ENCODE measurements around the gene ABCA4.

ABCA4 gene

GRCh38 chr1:93988634-93989350 is 132.2 kb downstream of the ABCA4 start:
- DNase-seq (ENCODE audit: low read depth in 2 of 3, low spot score in 2 of 3) = no peak

GRCh38 chr1:93981274-93981667 is 139.7 kb downstream of the ABCA4 start:
- DNase-seq (ENCODE audit: low read depth in 2 of 3, low spot score in 2 of 3) = no peak

GRCh38 chr1:93980320-93981273 is 140.4 kb downstream of the ABCA4 start:
- DNase-seq (ENCODE audit: low read depth in 2 of 3, low spot score in 2 of 3) = no peak

DNA sequence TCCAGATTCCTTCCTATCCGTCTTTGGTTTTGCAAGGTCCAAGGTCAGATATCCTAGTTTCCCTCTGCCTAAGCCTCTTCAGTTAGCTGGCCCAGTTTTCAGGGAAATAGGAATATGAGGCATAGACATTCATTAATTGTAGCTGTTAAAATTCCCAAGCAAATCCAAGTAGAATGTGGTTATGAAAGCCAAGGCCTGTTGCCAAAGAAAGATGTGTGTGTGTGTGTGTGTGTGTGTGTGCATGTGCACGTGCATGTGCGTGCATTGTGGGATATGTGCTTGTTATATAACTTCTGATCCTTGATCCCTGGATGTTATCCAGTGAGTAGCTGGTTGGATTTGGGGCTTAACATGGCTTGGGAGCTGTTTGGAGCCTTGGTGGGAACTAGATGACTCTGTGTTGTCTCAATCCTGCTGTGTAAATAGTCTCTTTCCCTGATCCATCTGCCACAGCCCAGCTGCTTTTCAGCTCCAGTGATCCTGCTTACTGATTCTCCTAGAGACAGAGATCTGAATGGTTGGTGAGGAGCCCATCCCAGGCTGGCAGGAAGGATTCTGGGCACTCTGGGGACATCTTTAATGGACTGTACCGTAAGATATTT is 141.1 kb downstream of the ABCA4 start:
- DNase-seq (ENCODE audit: low read depth in 2 of 3, low spot score in 2 of 3) = no peak

- DNase-seq (ENCODE audit: low read depth in 2 of 3, low spot score in 2 of 3) = no peak
Measured at GRCh38 chr1:93979040-93979717, 141.8 kb downstream of the ABCA4 start.

DNA sequence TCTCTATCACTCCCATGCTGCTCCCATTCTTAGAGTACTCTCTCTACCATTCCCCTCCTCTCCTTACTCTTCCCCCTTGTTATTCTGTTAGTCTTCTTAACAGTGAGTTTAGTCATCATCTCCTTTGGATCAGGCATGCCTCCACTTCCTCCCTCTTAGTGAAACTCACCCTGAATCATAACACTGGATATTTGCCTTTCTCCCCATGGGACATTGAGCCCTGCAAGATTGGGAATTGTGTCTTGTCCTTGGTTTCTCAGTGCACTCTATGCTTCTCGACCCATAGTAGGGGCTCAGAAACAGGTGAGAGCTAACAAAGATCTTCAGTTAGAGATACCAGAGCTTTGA is 143.4 kb downstream of the ABCA4 start:
- no peak for DNase-seq (ENCODE audit: low read depth in 2 of 3, low spot score in 2 of 3)

DNA sequence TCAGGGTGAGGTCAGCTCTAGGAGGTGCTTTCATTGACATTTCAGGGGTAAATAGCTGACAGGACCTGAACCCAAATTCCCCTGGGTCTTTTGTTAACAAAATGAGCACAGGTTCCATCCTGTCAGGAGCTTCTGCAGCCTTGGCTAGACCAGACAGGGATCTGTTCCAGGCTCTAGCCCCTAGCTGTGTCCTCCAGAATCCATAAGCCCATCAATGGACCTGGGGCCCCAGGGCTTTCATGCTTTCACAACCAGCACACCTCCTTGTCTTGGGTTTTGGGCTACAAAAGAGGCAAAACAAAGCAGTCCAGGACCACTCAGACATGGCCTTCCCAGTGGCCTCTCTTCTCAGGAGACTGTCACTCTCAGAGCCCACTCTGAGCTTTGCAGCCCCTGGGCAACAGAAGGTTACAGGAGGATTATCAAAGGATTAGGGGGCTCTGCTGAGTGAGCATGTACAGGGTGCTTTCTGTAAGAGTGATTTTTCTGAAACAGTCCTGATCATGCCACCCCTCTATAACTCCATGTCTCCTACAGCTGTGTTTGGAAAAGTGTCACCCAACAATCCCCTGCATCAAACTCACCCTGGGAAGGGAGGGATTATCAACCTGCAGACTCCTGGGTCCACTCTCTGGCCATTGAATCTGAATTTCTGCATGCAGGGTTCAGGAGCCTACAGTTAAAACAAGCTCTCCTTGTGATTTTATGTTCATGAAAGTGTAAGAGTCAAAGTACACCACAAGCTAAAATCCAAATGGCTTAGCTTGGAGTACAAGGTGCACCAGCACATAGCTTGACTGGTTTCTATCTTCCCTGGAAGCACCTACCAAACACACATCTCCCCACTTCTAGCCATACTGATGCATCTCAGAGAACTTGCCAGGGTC is 144.0 kb downstream of the ABCA4 start:
- no peak for DNase-seq (ENCODE audit: low read depth in 2 of 3, low spot score in 2 of 3)

DNA sequence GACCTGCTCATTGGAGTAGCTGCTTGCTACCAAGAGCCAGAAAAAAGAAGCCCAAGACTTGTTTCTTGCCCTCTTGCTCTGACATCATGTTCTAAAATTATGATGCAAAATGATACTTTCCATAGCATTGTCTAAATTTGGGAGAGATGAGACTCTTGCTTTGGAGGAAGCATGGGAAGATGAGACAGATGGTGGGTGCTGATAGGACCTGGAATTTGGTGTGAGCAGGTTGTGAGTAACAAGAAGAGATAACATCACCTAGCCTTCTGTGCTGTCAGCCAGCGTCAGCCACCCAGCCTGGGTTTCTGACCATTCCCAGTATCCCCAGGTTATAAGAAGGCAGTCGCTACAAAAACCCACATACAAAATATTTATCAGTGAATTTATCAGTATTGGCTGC is 144.7 kb downstream of the ABCA4 start:
- DNase-seq (ENCODE audit: low read depth in 2 of 3, low spot score in 2 of 3) = no peak

- no peak for DNase-seq (ENCODE audit: low read depth in 2 of 3, low spot score in 2 of 3)
Measured at GRCh38 chr1:93972341-93972740, 148.6 kb downstream of the ABCA4 start.

- DNase-seq (ENCODE audit: low read depth in 2 of 3, low spot score in 2 of 3) = no peak
Measured at GRCh38 chr1:93969887-93970286, 151.1 kb downstream of the ABCA4 start.

- DNase-seq (ENCODE audit: low read depth in 2 of 3, low spot score in 2 of 3) = no peak
Measured at GRCh38 chr1:93969371-93969770, 151.6 kb downstream of the ABCA4 start.

DNA sequence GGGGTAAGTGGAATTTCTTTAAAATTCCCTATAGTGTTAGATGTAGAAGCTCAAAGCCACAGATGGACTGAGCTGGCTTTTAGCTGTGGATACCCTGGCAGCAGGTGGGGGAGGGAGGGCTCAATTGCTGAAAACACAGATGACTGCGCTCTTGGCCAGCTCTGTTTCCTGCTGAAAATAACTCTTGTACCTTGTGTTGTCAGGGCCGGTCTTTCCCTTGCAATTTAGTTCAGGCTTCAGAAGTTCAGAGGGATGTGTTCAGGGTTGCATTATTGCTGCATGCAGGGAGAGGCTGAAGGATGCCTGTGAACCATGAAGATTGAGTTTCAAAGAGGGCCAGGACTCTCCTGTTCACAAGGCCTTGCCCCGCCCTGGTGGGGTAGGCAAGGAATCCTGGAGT is 153.6 kb downstream of the ABCA4 start:
- DNase-seq (ENCODE audit: low read depth in 2 of 3, low spot score in 2 of 3) = no peak

GRCh38 chr1:93965888-93966287 is 155.1 kb downstream of the ABCA4 start:
- no peak for DNase-seq (ENCODE audit: low read depth in 2 of 3, low spot score in 2 of 3)

DNA sequence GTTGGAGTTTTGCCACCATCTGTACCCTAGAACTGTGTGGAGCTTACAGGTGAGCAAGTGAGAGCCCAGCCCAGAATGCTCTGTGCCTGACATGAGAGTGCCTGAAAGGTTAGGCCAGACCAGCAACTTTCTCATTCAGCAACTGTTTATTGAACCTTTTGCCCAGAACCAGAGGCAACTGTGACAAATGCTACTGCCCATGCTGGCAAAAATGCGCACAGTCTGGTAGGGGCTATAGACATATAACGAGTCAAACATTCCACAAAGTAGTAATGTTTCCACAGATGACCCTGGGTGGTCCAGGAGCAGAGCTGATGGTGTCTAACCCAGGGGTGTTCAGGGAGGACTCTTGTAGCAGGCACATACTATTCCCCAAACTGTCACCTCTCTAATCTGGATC is 155.7 kb downstream of the ABCA4 start:
- DNase-seq (ENCODE audit: low read depth in 2 of 3, low spot score in 2 of 3) = no peak

DNA sequence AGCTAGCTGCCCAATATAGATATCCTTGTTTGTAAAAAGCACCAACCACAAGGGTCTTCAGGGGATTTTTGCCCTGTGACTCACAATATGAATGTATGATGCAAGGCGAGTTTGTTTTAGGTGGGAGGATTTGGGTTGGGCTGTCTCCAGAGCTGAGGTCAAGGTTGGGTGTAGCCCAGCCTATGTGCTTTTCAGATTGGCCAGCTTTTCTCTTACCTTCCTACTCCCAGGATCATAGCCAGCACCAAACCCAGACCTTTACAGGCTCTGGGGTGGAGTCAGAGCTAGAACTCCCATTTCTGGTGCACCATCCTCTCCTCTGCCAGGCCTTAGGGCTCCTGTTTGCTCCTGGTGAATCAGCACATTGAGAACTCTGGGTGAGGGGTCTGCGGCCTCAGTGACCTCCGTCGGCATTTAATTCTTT is 156.2 kb downstream of the ABCA4 start:
- DNase-seq (ENCODE audit: low read depth in 2 of 3, low spot score in 2 of 3) = no peak

DNA sequence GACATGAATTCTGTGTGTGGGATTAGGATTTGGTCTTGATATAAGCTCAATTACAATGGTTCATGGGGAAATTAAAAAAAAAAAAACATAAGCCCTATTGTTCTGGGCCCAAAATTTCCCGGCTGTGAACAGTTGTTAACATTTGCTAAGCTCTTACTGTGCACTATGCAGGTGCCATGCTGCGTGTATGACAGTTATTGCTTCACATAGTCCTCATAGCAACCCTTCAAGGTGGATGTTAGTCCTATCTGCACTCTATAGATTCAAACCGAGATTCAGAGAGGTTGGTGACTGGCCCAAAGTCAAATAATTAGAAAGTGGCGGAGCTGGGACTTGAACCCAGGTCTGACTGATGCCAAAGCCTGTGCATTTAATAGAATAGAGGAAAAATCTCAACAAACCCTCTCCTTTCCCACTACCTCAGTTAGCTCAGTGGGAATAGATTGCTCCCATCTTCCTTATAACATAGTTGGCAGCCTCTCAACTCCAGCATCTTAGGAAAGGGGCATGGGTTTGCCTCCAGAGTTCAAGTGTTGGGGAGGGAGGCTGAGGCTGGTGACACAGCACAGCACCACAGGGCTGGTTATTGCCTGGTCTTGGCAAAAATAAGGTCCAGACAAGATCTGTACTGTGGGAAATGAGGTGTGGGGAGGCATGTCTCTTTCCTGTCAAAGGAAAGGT is 156.7 kb downstream of the ABCA4 start:
- DNase-seq (ENCODE audit: low read depth in 2 of 3, low spot score in 2 of 3) = no peak

- no peak for DNase-seq (ENCODE audit: low read depth in 2 of 3, low spot score in 2 of 3)
Measured at GRCh38 chr1:93963585-93963984, 157.4 kb downstream of the ABCA4 start.

- DNase-seq (ENCODE audit: low read depth in 2 of 3, low spot score in 2 of 3) = no peak
Measured at GRCh38 chr1:93961906-93962305, 159.0 kb downstream of the ABCA4 start.

DNA sequence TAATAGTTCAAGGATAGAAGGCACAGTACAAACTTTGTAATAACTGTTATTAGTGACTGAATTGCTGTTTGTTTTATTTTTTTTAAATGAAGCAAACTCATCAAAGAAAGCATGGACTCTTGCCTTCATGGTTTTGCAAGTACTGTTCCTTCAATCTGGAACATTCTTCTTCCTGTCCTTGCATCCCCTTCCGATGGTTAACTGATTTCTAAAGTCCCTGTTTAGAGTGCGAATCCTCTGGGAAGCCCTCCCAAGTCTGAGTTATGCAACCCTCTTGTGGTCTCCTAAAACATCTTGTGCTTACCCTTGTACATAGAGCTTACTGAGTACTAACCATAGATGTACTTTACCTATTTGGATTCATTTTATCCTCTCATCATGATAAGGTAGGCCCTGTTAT is 159.5 kb downstream of the ABCA4 start:
- DNase-seq (ENCODE audit: low read depth in 2 of 3, low spot score in 2 of 3) = no peak

DNA sequence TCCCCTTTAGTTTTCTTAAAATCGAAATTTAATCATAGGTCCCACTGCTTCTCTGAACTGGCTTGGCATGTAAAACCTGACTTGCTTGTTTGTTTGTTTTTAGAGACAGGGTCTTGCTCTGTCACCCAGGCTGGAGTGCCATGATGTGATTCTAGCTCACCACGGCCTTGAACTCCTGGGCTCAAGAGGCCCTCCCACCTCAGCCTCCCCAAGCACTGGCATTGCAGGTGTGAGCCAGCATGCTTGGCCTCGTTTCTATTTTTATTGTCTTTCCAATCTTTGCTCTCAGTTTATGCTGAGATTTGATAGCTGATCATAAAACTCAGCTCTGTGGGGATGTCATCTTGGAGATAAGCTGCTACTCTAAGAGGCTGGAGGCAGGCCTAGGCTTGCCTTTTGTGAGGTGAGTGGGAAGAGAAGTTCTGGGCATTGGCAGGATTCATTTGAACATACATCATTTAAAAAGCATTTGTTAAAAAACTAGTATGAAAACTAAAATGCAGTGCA is 160.3 kb downstream of the ABCA4 start:
- DNase-seq (ENCODE audit: low read depth in 2 of 3, low spot score in 2 of 3) = no peak

Measured in activated CD8-positive, alpha-beta memory T cell treated with anti-CD3 and anti-CD28 coated beads for 48 hours (primary cell).